Measurements from ENCODE around the gene DSG1.

Gene DSG1

DNA sequence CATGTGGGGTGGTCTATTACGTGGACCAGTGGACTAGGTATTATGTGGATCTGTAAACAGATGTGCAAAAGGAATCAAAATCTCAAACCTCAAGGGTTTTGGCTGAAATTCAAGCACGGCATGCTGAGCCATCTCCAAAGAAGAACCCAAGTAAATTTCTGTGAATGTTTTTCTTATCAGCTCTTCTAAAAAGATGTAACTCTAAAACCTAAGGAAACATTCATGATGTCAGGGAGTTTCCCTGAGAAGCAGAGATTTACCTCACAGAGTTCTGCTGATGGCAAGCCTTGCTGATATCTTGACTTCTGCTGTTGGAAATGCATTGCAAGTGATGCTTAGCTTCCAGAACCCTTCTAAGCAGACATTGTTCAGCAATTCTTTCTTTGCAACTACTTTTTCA is 80.2 kb downstream of the DSG1 start:
- TF ChIP-seq ZNF8 (CRISPR knock-in tag; IDR thresholded peaks at IDR 0.05) = no peak
- TF ChIP-seq PPARA (CRISPR knock-in tag; IDR thresholded peaks at IDR 0.05; ENCODE audit: borderline replicate concordance) = no peak
- TF ChIP-seq BACH2 (CRISPR knock-in tag; IDR thresholded peaks at IDR 0.05; ENCODE audit: borderline replicate concordance) = no peak
- TF ChIP-seq ARNTL (CRISPR knock-in tag; IDR thresholded peaks at IDR 0.05; ENCODE audit: borderline replicate concordance, low read depth) = no peak
- TF ChIP-seq RARB (CRISPR knock-in tag; IDR thresholded peaks at IDR 0.05) = no peak
- no peak for TF ChIP-seq PATZ1 (CRISPR knock-in tag; IDR thresholded peaks at IDR 0.05; ENCODE audit: borderline replicate concordance)
- TF ChIP-seq ISL1 (CRISPR knock-in tag; IDR thresholded peaks at IDR 0.05) = no peak
- no peak for TF ChIP-seq ZFP30 (CRISPR knock-in tag; IDR thresholded peaks at IDR 0.05)
- TF ChIP-seq ZC3H10 (CRISPR knock-in tag; IDR thresholded peaks at IDR 0.05) = no peak
- no peak for TF ChIP-seq TCF4 (CRISPR knock-in tag; IDR thresholded peaks at IDR 0.05; ENCODE audit: borderline replicate concordance)
- no peak for TF ChIP-seq ZFP3 (CRISPR knock-in tag; IDR thresholded peaks at IDR 0.05)
- no peak for TF ChIP-seq TOX (CRISPR knock-in tag; IDR thresholded peaks at IDR 0.05; ENCODE audit: borderline replicate concordance)
- no peak for TF ChIP-seq GLIS3 (CRISPR knock-in tag; IDR thresholded peaks at IDR 0.05)
- TF ChIP-seq TSHZ2 (CRISPR knock-in tag; IDR thresholded peaks at IDR 0.05) = no peak

DNA sequence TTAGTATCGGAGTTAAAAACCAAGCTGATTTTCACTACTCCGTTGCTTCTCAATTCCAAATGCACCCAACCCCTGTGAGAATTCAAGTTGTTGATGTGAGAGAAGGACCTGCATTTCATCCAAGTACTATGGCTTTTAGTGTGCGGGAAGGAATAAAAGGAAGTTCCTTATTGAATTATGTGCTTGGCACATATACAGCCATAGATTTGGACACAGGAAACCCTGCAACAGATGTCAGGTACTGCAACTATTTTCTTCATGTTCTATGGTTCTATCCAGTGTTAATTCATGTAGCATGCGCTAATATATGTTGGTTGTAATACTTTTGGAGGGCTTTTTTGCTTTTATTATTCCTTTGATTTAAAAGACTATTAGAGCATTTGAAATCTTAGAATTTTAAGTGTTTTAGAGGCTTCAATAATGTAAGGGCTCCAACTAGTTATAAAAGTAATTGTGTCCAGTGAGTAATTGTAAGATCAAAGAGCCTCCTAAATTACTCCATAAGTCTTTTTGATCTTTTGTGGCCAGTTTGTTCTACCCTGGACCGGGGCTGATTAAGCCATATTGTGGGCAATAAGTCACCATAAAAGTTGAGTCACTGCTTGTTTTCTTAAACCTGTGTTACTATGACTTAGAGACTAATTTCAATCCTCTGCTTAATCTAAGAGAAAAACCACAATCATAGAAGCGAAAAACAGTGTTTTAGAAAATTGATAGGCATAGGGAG is 81.5 kb downstream of the DSG1 start:
- ATAC-seq = no peak
- no peak for TF ChIP-seq GLIS3 (CRISPR knock-in tag; IDR thresholded peaks at IDR 0.05)
- TF ChIP-seq, protein P1, sequence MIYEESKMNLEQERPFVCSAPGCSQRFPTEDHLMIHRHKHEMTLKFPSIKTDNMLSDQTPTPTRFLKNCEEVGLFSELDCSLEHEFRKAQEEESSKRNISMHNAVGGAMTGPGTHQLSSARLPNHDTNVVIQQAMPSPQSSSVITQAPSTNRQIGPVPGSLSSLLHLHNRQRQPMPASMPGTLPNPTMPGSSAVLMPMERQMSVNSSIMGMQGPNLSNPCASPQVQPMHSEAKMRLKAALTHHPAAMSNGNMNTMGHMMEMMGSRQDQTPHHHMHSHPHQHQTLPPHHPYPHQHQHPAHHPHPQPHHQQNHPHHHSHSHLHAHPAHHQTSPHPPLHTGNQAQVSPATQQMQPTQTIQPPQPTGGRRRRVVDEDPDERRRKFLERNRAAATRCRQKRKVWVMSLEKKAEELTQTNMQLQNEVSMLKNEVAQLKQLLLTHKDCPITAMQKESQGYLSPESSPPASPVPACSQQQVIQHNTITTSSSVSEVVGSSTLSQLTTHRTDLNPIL (CRISPR knock-in tag; IDR thresholded peaks at IDR 0.05; ENCODE audit: low read depth) = no peak
- TF ChIP-seq ESRRG (CRISPR knock-in tag; IDR thresholded peaks at IDR 0.05) = no peak
- TF ChIP-seq TOX (CRISPR knock-in tag; IDR thresholded peaks at IDR 0.05; ENCODE audit: borderline replicate concordance) = no peak
- TF ChIP-seq TCF4 (CRISPR knock-in tag; IDR thresholded peaks at IDR 0.05; ENCODE audit: borderline replicate concordance) = no peak
- TF ChIP-seq TSHZ2 (CRISPR knock-in tag; IDR thresholded peaks at IDR 0.05) = no peak

More for the DNA sequence above, 80.2 kb downstream of the DSG1 start:
- no peak for ATAC-seq

DNA sequence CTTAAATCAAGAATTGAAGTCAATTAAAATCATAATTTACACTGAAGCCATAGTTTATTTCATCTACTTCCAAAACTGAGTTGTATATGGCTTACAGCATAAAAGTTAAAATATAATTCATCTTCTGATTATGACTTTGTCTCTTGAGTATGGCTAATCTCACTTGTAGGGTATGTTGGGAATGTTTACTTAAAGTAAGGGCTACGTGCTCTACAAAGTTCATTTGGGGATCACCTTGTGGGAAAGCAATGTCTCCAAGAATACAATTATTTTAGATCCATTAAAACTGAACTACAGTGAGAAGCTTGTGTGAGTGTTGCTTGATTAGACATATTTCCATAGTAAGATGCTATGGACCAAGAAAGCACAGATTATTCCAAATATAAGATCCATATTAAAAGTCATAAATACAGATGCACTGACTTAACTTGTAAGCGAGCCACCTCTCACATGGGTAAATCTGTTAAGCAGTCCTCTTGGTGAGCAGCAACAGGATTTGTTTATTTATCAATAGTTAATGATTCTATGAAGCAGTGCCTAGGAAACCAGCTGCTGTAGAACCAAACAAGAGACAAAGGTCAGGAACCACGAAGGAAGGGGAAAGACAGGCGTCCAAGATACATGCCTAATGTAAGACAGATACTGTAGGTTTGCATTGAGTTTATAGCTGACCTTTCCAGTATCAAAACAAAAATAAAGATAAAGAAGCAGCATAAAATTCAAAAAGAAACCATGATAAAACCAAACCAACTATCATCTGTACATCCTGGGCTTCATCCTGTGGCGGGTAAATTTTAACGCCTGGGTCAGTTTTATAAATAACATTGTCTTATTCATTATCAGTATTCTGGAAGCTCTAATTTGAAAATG is 83.4 kb downstream of the DSG1 start:
- no peak for ATAC-seq
- no peak for TF ChIP-seq PATZ1 (CRISPR knock-in tag; IDR thresholded peaks at IDR 0.05; ENCODE audit: borderline replicate concordance)
- TF ChIP-seq RARB (CRISPR knock-in tag; IDR thresholded peaks at IDR 0.05) = no peak
- no peak for TF ChIP-seq ARNTL (CRISPR knock-in tag; IDR thresholded peaks at IDR 0.05; ENCODE audit: borderline replicate concordance, low read depth)
- TF ChIP-seq ZNF565 (CRISPR knock-in tag; conservative IDR thresholded peaks at IDR 0.05; ENCODE audit: low read depth) = no peak
- no peak for TF ChIP-seq OSR1 (CRISPR knock-in tag; IDR thresholded peaks at IDR 0.05)
- TF ChIP-seq ESRRG (CRISPR knock-in tag; IDR thresholded peaks at IDR 0.05) = no peak
- TF ChIP-seq TOX (CRISPR knock-in tag; IDR thresholded peaks at IDR 0.05; ENCODE audit: borderline replicate concordance) = no peak
- no peak for TF ChIP-seq CSRNP3 (CRISPR knock-in tag; IDR thresholded peaks at IDR 0.05)
- no peak for TF ChIP-seq ZC3H10 (CRISPR knock-in tag; IDR thresholded peaks at IDR 0.05)
- no peak for TF ChIP-seq CSDC2 (CRISPR knock-in tag; IDR thresholded peaks at IDR 0.05)

Data from SK-N-SH treated with all-trans-retinoic acid at 6 μM for 48 hours (cell line).